ENCODE results near the gene RTKN2.
A peak's percentile ranks its signal among the peaks of the same experiment; 100 is the strongest.

RTKN2 gene

GRCh38 chr10:62166331-62167131, 102.1 kb downstream of the RTKN2 start:
- TF ChIP-seq CTCF (IDR thresholded peaks at IDR 0.05; ENCODE audit: low read length, missing control alignments), result no peak
- DNase-seq (ENCODE audit: low read depth), result peak; percentile 37
- H3K4me3 ChIP-seq (replicated peaks; ENCODE audit: low read depth, low read length), result no peak overlapping the region

- DNase-seq (ENCODE audit: low read depth), result no peak
- no peak for TF ChIP-seq CTCF (IDR thresholded peaks at IDR 0.05; ENCODE audit: low read length, missing control alignments)
- no peak overlapping the region for H3K4me3 ChIP-seq (replicated peaks; ENCODE audit: low read depth, low read length)
Measured at GRCh38 chr10:62165803-62166202, 102.8 kb downstream of the RTKN2 start.

- DNase-seq (ENCODE audit: low read depth), result no peak
- no peak overlapping the region for H3K4me3 ChIP-seq (replicated peaks; ENCODE audit: low read depth, low read length)
- TF ChIP-seq CTCF (IDR thresholded peaks at IDR 0.05; ENCODE audit: low read length, missing control alignments), result no peak
Measured at GRCh38 chr10:62163024-62163423, 105.6 kb downstream of the RTKN2 start.

GRCh38 chr10:62162261-62162981, 106.2 kb downstream of the RTKN2 start:
- H3K4me3 ChIP-seq (replicated peaks; ENCODE audit: low read depth, low read length), result no peak overlapping the region
- DNase-seq (ENCODE audit: low read depth), result no peak
- no peak for TF ChIP-seq CTCF (IDR thresholded peaks at IDR 0.05; ENCODE audit: low read length, missing control alignments)

GRCh38 chr10:62159351-62159750, 109.3 kb downstream of the RTKN2 start:
- H3K4me3 ChIP-seq (replicated peaks; ENCODE audit: low read depth, low read length), result no peak overlapping the region
- no peak for TF ChIP-seq CTCF (IDR thresholded peaks at IDR 0.05; ENCODE audit: low read length, missing control alignments)
- no peak for DNase-seq (ENCODE audit: low read depth)

GRCh38 chr10:62157601-62158000, 111.0 kb downstream of the RTKN2 start:
- H3K4me3 ChIP-seq (replicated peaks; ENCODE audit: low read depth, low read length), result no peak overlapping the region
- peak; percentile 27 for DNase-seq (ENCODE audit: low read depth)
- no peak for TF ChIP-seq CTCF (IDR thresholded peaks at IDR 0.05; ENCODE audit: low read length, missing control alignments)
